ENCODE results near the gene FAM193B. TPM values are rescaled to one million over a fixed set of nuclear protein-coding genes. Genes with fewer than 3 reads are reported as not detected.

The FAM193B gene
- total RNA-seq, 1 donor from 2014 or later: 103 TPM

- TF ChIP-seq CTCF (conservative IDR thresholded peaks at IDR 0.05): no peak
- H3K4me3 Mint-ChIP-seq: no peak overlapping the region
- no peaks in the 10 kb centered on the region for H3K27me3 Mint-ChIP-seq
- no peaks in the 10 kb centered on the region for H3K9me3 Mint-ChIP-seq
- peaks cover 13% of the 10 kb centered on the region for H3K36me3 Mint-ChIP-seq
- no peak for DNase-seq (ENCODE audit: extremely low spot score, unreplicated experiment)
- no peak overlapping the region for H3K27ac Mint-ChIP-seq
- H3K4me1 Mint-ChIP-seq (ENCODE audit: unreplicated experiment): peaks cover 11% of the 10 kb centered on the region
Observed at GRCh38 chr5:177520271-177520670, 34.1 kb downstream of the FAM193B start.

GRCh38 chr5:177519463-177520235, 34.7 kb downstream of the FAM193B start:
- Mint-ChIP-seq H3K36me3 (peaks cover 13% of the 10 kb centered on the region), H3K27me3 (no peaks in the 10 kb centered on the region), H3K4me3 (no peak overlapping the region), H3K27ac (no peak overlapping the region), H3K4me1 (ENCODE audit: unreplicated experiment) (peaks cover 13% of the 10 kb centered on the region), H3K9me3 (no peaks in the 10 kb centered on the region)
- no peak for DNase-seq (ENCODE audit: extremely low spot score, unreplicated experiment)
- TF ChIP-seq CTCF (conservative IDR thresholded peaks at IDR 0.05): no peak

- peak; percentile 97 for DNase-seq (ENCODE audit: extremely low spot score, unreplicated experiment)
- peaks cover 13% of the 10 kb centered on the region for H3K36me3 Mint-ChIP-seq
- H3K27ac Mint-ChIP-seq: peak within 1 kb of the TSS; percentile 90
- H3K4me1 Mint-ChIP-seq (ENCODE audit: unreplicated experiment): peaks cover 13% of the 10 kb centered on the region
- H3K9me3 Mint-ChIP-seq: no peaks in the 10 kb centered on the region
- H3K4me3 Mint-ChIP-seq: peak within 1 kb of the TSS; percentile 96
- H3K27me3 Mint-ChIP-seq: no peaks in the 10 kb centered on the region
- no peak for TF ChIP-seq CTCF (conservative IDR thresholded peaks at IDR 0.05)
Observed at GRCh38 chr5:177516601-177517568, 37.5 kb downstream of the FAM193B start, which contains the start of gene DDX41. TSS of gene DDX41 (minus strand) at chr5:177516961. CDS start at chr5:177516945, 16 bp downstream.

- H3K4me3 Mint-ChIP-seq: peak overlapping the region; percentile 96
- H3K27ac Mint-ChIP-seq: peak overlapping the region; percentile 90
- TF ChIP-seq CTCF (conservative IDR thresholded peaks at IDR 0.05): peak; percentile 35
- peaks cover 13% of the 10 kb centered on the region for H3K4me1 Mint-ChIP-seq (ENCODE audit: unreplicated experiment)
- no peak for DNase-seq (ENCODE audit: extremely low spot score, unreplicated experiment)
- H3K36me3 Mint-ChIP-seq: peaks cover 12% of the 10 kb centered on the region
- H3K27me3 Mint-ChIP-seq: no peaks in the 10 kb centered on the region
- no peaks in the 10 kb centered on the region for H3K9me3 Mint-ChIP-seq
Observed at GRCh38 chr5:177515580-177515979, 38.8 kb downstream of the FAM193B start.

- H3K9me3 Mint-ChIP-seq: no peaks in the 10 kb centered on the region
- H3K4me3 Mint-ChIP-seq: no peak overlapping the region
- TF ChIP-seq CTCF (conservative IDR thresholded peaks at IDR 0.05): no peak
- no peak for DNase-seq (ENCODE audit: extremely low spot score, unreplicated experiment)
- H3K36me3 Mint-ChIP-seq: peaks cover 9% of the 10 kb centered on the region
- H3K27ac Mint-ChIP-seq: no peak overlapping the region
- no peaks in the 10 kb centered on the region for H3K27me3 Mint-ChIP-seq
- peaks cover 13% of the 10 kb centered on the region for H3K4me1 Mint-ChIP-seq (ENCODE audit: unreplicated experiment)
Observed at GRCh38 chr5:177514541-177514940, 39.8 kb downstream of the FAM193B start.

Data from type B pancreatic cell (in vitro differentiated cells).